HG03097 (cell line): ENCODE data around the gene TMEM88.

ENCODE experiments used
- ATAC-seq: cut with Tn5 transposase; IDR thresholded peaks from one replicate; pipeline ENCODE4 v1.9.1; 2021; ENCODE audit not compliant: unreplicated experiment, low FRiP score

The TMEM88 gene

DNA sequence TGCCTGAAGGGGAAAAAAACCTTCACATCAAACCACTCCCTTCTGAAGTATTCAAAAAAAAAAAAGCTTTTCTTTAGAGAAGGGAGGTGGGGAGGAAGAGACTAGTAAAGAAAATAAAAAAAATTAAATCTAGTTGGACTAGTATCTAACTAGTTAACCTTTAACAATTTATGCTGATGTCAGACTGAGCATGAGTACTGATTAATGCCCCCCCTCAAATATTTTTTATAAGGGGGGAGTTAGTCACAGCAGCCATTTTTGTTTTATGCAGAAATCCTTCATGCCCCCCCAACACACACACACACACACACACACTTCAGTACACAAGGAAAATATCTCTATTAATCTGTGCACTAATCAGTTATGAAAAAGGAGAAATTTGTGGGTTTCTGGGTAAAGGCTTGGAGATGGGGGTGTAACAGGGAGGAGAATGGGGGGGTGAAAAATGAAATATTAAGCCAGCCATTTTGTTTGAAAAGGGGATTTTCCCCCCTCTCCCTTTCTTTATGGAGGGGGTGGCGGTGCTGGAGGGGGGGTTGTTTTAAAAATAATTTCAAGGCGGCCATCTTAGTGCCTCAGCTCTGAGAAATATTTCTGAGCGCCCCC, 29.0 kb downstream of the TMEM88 start:
- no peak for ATAC-seq

DNA sequence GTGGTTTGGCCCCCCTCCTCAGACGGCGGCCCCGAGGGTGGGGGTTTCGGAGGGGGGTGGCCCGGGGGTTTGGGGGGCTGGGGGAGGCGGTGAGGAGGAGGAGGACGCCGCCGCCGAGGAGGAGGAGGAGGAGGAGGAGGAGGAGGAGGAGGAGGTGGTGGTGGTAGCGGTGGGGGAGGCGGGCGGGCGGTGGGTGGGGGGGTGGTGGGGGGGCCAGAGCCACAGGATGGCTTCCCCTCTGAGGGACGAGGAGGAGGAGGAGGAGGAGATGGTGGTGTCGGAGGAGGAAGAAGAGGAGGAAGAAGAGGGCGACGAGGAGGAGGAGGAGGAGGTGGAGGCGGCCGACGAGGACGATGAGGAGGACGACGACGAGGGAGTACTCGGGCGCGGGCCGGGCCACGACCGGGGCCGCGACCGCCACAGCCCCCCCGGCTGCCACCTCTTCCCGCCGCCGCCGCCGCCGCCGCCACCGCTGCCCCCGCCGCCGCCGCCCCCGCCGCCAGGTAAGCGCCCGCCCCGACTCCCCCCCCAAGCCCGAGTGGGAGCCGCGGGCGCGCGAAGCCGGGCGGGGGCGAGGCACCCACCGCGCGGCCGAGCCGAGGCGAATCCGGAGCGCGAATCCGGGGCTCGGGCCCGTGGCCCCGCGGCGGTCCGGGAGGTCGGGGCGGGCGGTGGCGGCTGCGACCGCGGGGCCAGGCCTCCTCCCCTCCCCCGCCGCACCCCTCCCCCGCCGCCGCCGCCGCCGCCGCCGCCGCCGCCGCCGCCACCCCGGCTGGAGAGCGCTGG, 29.9 kb downstream of the TMEM88 start:
- ATAC-seq: no peak

DNA sequence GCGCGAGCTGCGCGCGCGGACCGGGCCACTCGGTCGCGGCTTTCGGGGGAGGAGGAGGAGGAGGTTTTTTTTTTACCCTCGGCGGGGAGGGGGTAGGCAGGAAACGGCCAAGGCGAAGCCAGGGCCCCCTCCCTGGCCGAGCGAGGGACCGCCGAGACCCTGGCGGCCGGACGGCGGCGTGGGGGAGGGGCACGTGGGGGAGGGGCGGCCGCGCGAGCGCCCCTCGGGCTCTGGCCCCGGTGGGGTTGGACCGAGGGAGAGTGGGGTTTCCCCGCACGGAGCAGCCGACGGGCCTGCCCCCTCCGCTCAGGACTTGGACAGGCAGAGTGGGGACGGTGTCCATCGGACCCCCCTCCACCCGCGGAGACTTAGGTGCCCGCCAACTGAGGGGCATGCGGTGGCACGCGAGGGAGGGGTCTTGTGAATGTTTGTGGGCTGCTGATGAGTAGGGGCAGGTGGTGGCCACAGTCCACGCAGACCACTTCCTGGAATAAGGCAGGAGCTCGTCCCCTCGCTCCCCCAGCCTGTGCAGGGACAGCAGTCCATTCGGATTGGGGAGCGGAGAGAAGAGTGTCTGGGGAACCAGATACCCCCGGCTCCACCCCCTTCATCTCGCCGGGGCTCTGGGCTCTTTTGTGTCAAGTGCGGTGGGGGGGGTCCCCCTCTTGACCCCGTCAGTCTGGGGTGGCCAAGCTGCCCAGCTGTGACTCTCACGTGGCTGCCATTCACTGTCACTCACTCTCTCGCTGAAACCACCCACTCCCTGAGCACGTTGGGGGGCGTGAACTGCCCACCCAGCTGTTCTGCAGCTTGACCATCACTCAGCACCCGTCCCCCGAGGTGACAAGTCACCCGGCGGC, 30.7 kb downstream of the TMEM88 start:
- no peak for ATAC-seq

DNA sequence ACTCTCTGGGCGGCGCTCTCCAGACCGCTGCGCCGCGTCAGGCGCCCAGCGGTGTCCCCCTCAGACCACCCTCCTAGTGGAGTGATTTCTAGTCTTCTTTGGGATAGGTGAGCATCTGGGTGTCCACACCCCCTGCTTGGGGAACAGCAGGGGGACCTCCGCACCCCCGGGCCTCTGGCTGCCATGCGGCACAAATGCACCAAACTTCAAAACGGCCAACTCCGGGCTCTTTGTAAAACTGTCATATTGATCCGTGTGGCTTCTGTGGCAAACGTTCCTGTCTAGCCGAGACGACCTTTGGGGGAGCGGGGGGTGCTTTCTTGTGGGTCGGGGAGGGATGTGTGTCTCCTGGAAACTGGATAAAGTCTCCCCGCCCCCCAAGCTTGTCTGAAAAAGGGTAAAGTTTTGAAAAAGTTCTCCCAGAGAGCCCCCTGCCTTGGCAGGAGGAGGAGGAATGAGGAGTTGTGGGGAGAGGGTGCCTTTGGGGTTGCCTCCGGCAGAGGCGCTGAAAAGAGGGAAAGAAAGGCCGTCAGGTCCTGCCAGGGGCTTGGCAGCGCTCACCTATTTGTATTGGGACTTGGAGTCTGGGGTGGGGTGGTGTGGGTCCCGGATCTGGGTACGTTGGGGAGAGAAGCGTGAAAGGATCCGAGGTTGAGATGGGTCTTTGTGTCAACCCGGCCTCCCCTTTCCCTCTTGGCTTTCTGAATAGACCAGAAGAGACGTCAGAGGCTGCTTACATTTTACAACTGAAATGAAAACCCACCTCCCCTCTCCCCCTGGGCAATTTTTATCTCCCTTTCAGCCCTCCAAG, 31.6 kb downstream of the TMEM88 start:
- no peak for ATAC-seq

DNA sequence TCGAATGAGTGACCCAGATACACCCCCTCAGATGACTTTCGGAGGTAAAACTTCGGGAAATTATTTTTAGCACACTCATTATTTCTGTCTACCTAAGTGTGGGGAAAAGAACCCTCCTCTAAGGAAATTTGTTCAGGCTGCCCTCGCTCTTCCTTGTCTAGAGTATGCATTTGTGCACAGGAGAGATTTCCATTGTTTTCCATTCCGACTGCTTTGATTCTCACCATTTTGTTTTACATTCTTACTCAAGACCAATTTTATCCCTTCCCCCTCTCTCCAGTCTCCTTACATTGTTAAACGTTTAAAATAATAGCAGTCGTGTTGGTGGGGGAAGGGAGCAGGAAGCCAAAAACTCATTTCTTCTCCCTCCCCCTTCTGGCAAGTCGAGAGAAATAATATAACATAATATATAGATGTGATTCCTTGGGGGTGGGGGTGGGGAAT, 32.2 kb downstream of the TMEM88 start:
- no peak for ATAC-seq

DNA sequence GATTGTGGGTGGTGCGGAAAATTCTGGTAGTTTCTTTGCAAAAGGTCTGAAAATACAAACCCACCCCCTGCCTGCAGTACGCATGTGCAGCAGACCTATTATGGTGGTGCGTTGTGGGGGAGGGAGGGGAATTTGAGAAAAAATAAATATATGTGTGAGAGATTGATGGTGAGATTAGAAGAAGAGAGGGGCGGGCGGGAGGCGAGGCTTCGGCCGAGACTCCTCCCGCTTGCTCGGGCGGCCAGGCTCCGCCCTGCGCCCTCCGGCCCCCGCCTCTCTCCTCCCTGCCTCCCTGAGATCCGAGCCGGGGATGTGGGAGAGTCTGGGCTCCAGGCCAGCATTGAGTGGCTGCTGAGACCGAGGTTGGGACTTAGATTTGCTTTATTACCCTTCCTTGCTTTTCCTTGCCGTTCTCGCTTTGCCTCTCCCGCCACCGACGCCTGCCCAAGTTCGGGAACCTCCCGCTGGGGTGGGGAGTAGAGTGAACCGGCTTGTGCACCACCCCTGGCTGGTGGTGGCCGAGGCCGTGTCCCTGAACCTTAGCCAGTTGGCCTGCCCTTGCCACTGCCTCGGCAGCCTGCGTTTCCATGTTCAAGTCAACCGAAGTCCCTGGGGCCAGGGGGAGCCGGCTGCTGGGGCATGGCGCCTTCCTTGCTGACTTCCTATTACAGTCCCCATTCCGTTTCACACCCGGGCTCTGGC, 32.8 kb downstream of the TMEM88 start:
- ATAC-seq: peak; percentile 45

DNA sequence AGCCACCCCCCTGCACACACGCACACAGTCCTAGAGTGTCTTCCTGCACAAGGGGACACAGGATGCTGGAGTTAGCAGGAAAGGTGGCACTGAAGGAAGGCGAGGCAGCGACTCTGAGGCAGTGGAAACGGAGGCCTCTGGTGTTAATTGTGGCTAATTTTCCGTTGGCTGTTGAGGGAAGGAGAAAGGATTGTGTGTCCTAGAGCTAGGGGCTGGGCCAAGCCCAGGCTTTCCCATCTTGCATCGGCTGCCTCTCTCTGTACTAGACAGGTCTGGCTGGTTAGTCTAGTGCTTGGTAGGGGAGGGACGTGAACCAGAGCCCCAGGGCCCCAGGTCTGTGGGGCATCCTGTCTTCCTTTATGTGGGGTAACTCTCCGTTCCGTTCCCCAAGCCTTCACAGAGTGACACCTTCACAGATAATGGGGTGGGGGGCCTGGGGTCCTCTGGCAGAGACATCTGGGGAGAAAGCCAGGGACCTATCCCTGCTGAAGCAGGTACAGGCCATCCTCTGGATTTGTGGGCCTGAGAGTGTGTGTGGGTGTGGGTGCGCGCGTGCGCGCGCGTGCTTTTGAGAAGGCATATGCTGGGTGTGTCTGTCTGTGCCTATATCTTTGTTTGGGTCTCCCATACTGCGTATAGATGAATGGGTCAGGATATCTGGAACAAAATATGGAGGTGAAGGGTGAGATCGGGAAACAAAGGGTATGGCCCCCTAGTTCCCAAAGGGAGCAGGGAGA, 33.5 kb downstream of the TMEM88 start, which contains the start of gene CHD3:
TSS of gene CHD3 (plus strand) at position 606 of the 737 bp plus-strand sequence. CDS start 212 bp downstream, outside the sequence.
- ATAC-seq: no peak

DNA sequence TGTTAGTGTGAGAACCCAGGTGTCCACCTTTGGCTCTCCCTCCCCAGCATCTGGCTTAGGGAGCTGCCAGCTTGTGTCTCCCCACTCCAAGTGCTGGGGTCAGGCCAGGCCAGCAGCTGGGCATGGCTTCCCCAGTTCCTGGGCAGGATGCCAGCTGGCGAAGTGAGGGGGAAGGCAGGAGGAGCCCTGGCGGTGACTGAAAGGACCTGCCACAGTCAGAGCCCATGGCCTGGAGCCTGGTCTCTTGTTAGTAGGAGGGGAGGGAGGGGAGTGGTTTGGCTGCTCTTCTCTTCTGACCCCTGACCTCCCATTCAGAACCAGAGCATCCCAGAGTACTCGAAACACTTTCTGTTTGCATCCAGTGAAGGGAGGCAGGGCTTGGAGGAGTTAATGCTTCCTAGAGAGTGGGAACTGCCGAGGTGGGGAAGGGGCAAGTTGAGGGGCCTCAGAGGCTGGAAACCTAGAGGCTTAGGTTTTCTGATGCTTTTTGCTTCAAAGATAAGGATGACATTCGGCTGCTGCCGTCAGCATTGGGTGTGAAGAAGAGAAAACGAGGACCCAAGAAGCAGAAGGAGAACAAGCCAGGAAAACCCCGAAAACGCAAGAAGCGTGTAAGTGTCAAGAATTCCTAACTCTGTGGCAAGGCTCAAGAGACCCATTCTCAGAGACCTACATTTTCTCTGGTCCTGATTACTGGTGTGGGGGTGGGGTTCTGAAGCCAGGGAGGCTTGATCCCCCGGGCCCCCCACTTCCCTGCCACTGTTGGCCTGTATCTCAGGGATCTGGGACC, 34.5 kb downstream of the TMEM88 start:
- ATAC-seq: no peak

DNA sequence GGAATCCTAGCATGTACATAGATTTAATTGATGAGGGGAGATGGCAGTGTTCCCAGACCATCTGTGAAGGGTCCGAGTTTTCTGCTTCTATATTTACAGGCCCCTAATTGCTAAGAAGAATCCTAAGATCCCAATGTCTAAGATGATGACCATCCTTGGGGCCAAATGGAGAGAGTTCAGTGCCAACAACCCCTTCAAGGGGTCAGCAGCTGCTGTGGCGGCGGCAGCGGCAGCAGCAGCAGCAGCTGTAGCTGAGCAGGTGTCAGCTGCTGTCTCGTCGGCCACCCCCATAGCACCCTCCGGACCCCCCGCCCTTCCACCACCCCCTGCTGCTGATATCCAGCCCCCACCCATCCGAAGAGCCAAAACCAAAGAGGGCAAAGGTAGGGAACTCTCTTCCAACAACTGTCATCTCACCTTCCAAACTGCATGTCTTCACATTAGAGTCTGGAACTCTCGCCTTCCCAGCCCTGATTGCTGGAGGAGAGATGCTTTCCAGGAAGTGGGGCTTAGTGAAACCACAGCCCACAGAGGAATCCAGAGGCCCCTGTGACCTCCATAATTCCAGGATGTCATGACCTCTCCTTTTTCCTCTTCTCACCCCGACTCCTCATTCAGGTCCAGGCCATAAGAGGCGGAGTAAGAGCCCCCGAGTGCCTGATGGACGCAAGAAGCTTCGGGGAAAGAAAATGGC, 38.5 kb downstream of the TMEM88 start:
- no peak for ATAC-seq

DNA sequence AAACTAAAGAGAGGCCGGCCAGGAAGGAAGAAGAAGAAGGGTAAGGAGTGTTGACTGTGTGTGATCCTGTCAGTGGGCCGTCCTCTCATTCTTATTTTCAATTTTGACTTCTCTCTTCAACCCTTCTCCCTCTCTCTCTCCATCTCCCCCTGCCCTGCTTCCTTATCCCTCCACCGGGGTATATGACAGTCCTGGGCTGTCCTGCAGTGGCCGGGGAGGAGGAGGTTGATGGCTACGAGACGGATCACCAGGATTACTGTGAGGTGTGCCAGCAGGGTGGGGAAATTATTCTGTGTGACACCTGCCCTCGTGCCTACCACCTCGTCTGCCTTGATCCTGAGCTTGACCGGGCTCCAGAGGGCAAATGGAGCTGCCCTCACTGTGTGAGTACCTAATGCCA, 39.4 kb downstream of the TMEM88 start:
- no peak for ATAC-seq

DNA sequence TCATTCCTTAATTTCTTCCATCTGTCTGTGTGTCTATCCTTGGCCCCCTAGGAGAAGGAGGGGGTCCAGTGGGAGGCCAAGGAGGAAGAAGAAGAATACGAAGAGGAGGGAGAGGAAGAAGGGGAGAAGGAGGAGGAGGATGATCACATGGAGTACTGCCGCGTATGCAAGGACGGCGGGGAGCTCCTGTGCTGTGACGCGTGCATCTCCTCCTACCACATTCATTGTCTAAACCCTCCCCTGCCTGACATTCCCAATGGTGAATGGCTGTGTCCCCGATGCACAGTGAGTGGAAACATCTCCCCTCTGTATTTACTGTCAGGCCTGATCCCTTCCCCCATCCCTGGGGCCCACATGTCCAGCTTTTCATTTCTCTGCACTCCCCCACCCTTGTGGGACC, 40.0 kb downstream of the TMEM88 start:
- no peak for ATAC-seq

DNA sequence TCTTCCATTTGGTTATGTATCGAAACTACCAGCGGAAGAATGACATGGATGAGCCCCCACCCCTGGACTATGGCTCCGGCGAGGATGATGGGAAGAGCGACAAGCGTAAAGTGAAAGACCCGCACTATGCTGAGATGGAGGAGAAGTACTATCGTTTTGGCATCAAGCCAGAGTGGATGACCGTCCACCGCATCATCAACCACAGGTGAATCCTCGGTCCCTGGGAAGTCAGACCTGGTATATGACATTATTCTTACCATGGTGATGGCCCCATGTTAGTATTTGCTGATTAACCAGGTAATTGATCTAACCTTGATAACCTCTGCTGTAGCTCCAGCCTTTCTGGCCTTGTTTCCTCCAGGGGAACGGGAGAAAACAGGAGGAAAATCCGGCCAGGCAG, 42.2 kb downstream of the TMEM88 start:
- ATAC-seq: no peak

DNA sequence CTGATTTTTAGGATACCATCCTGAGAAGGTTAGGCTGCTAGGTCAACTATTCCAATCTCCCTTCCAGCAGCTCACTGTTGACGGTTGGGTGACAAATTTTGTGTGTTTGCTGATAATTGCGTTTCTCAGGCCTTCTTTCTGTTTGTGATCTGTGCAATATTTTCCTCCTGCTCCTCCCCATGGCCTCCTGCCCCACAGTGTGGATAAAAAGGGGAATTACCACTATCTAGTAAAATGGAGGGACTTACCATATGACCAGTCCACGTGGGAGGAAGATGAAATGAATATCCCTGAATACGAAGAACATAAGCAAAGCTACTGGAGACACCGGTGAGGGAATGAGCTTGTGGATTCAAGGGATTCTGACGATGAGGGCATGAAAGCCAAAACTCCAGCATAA, 42.9 kb downstream of the TMEM88 start:
- no peak for ATAC-seq

DNA sequence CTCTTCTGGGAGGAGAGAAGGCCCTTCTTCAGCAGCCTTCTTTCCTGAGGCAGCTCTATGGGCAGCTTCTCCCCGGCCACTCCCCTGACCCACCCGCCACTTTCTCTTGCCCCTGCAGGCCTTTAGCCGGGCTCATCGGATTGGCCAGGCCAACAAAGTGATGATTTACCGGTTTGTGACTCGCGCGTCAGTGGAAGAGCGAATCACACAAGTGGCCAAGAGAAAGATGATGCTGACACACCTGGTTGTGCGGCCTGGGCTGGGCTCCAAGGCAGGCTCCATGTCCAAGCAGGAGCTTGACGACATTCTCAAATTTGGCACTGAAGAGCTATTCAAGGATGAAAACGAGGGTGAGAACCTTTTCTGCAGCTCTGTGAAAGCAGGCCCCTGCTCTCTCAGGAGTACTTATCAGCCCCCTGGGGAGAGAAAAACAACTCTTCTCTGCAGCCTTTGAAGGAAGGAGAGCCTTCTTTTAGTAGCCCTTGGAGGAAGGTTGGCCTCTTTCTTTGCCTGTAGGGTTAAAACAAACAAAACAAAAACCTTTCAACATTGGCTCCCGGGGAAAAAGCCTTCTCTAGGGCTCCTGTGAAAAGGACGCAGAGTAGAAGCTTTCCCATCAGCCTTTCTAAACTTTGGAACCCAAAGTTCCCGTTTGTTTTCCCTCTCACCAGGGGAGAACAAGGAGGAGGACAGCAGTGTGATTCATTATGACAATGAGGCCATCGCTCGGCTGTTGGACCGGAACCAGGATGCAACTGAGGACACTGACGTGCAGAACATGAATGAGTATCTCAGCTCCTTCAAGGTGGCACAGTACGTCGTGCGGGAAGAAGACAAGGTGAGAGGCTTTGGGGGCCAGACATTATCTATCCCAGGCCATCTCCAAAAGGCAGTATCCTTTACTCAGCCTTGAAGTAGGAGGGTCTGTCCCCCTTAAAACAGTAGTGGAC, 48.6 kb downstream of the TMEM88 start:
- no peak for ATAC-seq
